Omental fat pad (tissue), 4 donors: ENCODE measurements around the gene KCNQ1OT1. TPM values are rescaled to one million over a fixed set of nuclear protein-coding genes. Genes with fewer than 3 reads are reported as not detected.

Source experiments
- ATAC-seq: fragments of 150-250 bp; one replicate; pipeline ENCODE4 v1.9.1; 2016; ENCODE audit warnings: mild to moderate bottlenecking, moderate library complexity; ENCODE audit not compliant: low FRiP score
- DNase-seq: peaks from one replicate; pipeline ENCODE4 v3.0.0-alpha.2; 2019; ENCODE audit warnings: low spot score
- total RNA-seq, 4 donors: library from RNA; depleted of rRNA; stranded (reverse); fragments of >200 nt; gene quantifications; one replicate each; pipeline ENCODE4 v1.1.0, GENCODE V29; 2016
- TF ChIP-seq, protein P1 (sequence below), 3 donors: fragments of 450-650 bp; IDR thresholded peaks; one replicate each; pipeline ENCODE4 v1.5.1; 2016 to 2017; ENCODE audit warnings: antibody characterized with exemption in 3 of 3, mild to moderate bottlenecking in 3 of 3, moderate library complexity in 2 of 3

Gene KCNQ1OT1
- total RNA-seq, 4 donors from 2014 or later = 3.4 to 9.7 (median 6.2) TPM

DNA sequence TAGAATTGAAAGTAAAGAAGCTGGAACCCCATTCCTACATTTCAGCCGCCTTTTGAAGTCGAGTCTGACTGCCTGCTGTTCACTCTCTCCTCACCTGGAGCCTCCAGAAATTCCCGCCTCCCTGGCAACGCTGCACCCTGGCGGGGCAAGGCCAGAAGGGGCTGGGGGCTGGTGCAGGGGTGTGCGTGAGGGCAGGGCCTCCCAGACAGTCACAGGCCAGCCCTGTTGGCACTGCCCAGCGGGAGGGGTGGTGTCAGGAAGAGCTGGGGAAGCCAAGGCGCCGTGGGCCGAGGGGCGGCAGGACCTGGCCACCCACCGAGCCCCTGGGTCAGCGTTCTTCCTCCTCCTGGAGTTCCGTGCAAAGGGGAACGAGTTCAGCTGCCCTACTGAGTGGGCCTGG is 123.2 kb downstream of the KCNQ1OT1 start:
- TF ChIP-seq, protein P1, sequence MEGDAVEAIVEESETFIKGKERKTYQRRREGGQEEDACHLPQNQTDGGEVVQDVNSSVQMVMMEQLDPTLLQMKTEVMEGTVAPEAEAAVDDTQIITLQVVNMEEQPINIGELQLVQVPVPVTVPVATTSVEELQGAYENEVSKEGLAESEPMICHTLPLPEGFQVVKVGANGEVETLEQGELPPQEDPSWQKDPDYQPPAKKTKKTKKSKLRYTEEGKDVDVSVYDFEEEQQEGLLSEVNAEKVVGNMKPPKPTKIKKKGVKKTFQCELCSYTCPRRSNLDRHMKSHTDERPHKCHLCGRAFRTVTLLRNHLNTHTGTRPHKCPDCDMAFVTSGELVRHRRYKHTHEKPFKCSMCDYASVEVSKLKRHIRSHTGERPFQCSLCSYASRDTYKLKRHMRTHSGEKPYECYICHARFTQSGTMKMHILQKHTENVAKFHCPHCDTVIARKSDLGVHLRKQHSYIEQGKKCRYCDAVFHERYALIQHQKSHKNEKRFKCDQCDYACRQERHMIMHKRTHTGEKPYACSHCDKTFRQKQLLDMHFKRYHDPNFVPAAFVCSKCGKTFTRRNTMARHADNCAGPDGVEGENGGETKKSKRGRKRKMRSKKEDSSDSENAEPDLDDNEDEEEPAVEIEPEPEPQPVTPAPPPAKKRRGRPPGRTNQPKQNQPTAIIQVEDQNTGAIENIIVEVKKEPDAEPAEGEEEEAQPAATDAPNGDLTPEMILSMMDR (IDR thresholded peaks at IDR 0.05) = no peak
- no peak for DNase-seq
- no peak for ATAC-seq

DNA sequence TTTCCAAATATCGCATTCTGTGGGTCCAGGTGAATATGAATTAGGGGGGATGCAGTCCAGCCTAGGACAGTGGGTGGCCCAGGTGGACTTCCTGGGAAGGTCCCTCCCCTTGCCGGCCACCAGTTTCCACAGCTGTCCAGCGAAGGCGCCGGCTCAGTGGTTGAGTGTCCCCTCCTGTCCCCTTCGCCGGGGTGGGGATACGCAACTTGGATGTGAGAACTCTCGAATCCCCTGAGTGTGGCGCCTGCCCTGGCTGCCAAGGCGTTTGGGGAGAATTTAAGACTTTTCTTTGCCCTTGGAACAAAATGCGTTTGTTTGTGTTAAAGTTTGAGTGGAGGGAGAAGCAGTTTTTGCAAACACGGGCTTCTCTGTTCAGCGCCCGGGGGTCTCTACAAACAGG is 123.7 kb downstream of the KCNQ1OT1 start:
- ATAC-seq = no peak
- TF ChIP-seq, protein P1 (IDR thresholded peaks at IDR 0.05) = no peak
- DNase-seq = no peak

DNA sequence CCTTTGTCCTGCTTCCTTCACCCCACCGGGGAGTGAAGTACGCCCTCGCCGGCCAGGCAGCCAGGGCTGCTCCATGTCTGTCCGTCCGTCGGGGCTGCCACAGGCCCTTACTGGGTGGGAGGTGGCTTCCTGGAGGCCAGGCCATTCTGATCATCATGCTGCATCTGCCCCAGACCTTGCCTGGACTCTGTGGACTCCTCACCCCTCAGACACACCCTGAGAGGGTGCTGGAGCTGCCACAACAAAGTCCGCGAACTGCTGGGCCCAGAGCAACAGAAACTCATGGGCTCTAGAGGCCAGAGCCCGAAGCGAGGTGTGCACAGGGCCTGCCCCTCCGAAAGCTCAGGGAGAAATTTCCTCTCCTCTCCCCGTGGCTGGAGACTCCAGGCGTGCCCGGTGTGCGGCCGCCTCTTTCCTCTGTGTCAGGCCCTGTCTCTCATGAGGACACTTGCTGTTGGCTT is 124.2 kb downstream of the KCNQ1OT1 start:
- ATAC-seq (no peak), DNase-seq (no peak)
- TF ChIP-seq, protein P1 (IDR thresholded peaks at IDR 0.05) = no peak

DNA sequence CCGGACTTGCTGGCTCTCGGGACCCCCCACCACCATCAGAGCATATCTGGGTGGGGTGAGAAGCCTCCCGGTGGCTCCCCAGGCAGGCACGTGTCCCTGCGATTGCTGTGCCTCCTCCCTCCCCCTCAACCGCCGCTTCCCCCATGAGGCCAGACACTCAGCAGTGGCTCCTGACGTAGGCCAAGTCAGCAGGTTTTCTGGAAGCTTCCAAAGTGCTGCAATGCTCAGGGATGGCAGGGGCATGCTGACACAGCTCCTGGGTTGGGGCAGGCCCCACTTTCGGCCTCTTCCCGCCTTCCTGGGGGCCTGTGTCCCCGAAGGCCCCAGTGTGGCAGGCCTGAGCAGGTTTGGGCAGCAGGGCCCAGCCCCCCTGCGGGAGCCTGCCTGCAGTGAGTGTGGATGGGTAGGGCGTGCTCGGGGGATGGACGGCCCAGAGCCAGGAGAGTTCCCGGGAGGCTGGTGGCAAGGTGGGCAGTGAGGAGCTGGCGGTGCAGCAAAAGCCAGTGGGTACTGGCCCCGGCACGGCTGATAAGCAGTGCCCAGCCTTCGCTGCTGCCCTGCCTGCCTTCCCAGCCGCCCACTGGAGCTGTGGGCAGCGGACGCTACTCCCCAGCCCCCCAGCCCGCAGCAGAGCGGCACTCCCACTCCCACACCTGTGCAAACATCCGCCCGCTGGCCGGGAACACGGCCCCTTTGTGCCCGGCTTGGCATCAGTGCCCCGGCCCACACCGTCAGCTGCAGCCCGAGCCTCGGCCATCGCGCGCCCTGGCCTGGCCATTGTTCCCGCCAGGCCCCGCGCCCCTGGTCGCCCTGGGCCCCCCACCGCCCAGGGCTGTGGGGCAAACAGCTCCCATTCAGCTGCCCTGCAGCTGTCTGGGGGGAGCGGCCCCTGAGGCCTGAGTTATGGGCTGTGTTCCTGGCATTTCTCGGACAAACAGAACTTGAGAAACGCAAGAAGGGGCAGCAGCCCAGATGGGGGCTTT is 125.0 kb downstream of the KCNQ1OT1 start:
- TF ChIP-seq, protein P1 (IDR thresholded peaks at IDR 0.05) = no peak
- DNase-seq (no peak), ATAC-seq (no peak)

DNA sequence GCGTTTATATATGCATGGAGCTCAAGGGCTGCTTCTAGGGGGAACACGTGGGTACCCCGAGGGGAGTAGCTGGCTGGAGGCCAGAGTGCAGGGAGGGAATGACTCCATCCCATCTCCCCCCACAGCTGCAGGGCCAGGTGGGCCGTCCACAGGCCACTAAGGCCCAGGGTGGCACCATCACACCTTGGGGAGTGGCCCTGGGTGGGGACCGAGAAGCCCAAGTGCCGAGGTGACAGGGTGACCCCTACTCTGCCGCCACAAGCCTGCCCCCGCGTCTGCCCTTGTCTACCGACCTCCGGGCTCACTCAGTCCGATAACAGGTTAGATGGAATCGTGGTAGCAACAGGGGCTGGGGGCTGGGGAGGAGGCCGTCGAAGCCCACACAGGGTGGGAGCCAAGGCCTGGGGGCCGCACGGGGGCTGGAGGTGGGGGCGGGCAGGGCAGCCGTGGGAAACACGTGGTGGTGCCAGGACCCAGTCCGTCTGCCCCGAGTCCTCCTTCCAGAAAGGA is 125.7 kb downstream of the KCNQ1OT1 start:
- DNase-seq (no peak), ATAC-seq (no peak)
- TF ChIP-seq, protein P1 (IDR thresholded peaks at IDR 0.05) = no peak

DNA sequence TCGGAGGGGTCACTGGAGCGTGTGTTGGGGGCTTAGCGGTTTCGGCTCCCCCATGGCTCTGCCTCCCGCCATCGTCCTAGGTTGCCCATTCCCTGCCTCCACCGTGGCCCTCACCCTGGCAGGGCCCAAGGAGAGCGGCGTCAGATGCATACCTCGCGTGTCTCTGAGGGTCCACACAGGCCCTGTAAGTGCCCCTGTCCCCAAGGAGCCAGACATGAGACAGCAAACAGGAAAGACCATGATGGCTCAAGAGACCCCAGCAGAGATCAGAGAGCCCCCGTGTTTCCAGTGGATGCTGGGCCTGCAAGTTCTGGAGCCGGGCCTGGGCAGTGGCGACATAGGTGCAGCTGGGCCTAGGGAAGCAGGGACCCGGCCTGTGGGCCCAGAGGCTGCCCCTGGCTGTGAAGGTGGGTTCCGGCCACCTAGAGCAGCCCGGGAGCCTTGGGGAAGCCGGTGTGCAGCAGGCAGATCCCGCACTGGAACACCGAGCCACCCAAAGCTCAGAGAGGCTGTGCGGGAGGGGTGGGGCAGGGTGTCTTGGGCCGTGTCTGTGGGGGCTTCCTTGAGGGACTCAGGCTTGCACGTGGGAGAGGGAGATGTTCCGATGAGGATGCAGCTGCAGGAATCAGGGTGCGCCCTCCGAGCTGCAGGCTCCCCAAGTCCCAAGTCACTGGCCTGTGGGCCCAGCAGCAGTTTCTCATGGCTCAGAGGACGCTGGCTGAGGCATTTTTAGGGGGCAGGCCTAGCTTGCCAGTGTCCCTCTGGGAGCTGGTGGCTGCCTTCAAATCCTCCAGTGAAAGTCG is 126.4 kb downstream of the KCNQ1OT1 start:
- no peak for ATAC-seq
- DNase-seq = no peak
- TF ChIP-seq, protein P1 (IDR thresholded peaks at IDR 0.05) = no peak
